NCI-H2196 (cell line): Measurements from ENCODE around the gene GAL3ST1.
"Not testable (repeated sequence)": the region's sequence is repeated elsewhere in the genome, so short reads cannot be mapped to it uniquely, and the experiment has no call there.

Experiments used
- DNase-seq: peaks from one replicate; lab custom pipeline; 2025; ENCODE audit not compliant: unreplicated experiment; lab: John Stamatoyannopoulos, UW

The GAL3ST1 gene, protein sequence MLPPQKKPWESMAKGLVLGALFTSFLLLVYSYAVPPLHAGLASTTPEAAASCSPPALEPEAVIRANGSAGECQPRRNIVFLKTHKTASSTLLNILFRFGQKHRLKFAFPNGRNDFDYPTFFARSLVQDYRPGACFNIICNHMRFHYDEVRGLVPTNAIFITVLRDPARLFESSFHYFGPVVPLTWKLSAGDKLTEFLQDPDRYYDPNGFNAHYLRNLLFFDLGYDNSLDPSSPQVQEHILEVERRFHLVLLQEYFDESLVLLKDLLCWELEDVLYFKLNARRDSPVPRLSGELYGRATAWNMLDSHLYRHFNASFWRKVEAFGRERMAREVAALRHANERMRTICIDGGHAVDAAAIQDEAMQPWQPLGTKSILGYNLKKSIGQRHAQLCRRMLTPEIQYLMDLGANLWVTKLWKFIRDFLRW

DNA sequence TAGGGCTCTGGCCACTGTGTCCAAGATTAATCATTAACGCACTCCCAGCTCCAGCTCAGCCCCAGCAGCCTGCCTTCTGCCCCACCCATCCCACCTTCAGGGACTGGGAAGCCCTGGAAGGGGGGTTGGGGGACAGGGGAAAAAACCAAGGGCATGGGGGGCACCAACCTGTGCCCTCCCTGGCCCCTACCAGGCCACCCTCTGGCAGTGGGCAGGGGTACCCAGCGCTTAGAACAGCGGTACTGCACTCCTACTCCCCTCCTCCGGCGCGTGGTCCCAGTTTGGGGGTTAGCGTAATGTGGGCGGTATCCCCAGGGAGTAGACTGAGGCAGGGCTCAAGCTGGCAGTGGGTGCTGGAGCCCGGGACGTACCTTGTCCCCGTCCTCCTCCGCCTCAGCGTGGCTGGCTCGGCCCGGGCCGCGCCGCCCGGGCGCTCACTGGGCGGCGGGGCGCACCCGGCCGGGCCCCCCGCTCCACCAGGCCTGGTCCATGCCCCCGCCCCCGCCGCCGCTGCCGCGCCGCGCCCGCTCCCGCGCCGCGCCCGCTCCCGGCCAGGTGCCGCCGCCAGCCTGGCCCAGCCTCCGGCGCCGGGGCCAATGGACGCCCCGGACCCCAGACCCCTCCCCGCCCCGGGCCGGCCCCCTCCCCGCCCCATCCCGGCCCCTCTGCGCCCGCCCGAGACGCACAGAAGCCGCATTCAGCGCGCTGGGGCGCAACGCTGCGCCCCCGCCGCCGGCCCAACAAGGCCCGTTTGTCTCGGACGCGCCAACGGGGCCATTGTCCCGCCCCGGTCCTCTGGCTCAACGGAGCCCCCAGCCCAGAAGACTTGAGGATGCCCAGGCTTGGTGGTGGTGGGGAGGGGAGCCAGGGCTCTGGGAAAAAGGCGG lies at the start of gene GAL3ST1:
Gene GAL3ST1 (minus strand): TSS at position 571 of the 887 bp plus-strand sequence. CDS start 17,273 bp downstream, outside the sequence.
- no peak for DNase-seq

DNA sequence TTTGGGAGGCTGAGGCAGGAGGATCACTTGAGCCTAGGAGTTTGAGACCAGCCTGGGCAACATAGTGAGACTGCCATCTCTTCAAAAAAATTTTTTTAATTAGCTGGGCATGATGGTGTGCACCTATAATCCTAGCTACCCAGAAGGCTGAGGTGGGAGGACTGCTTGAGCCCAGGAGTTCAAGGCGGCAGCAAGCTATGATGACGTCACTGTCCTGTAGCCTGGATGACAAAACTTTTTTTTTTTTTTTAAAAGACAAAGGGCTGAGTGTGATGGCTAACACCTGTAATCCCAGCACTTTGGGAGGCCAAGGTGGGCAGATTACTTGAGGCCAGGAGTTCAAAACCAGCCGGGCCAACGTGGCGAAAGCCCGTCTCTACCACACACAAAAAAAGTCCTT lies 45.4 kb upstream of the GAL3ST1 start:
- DNase-seq: not testable (repeated sequence)

DNA sequence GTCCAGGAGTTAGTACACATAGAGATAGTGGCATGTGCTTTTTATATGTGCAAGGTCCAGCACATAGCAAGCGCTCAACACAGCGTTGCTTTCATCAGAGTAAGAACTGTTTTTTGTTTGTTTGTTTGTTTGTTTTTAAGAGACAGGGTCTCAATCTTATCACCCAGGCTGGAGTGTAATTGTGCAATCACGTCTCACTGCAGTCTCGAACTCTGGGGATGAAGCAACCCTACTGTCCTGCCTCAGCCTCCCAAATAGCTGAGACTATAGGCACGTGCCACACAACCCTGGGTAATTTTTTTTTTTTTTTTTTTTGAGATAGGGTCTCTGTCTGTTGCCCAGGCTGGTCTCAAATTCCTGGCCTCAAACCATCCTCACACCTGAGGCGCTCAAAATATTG lies 43.4 kb upstream of the GAL3ST1 start:
- DNase-seq: no peak

DNA sequence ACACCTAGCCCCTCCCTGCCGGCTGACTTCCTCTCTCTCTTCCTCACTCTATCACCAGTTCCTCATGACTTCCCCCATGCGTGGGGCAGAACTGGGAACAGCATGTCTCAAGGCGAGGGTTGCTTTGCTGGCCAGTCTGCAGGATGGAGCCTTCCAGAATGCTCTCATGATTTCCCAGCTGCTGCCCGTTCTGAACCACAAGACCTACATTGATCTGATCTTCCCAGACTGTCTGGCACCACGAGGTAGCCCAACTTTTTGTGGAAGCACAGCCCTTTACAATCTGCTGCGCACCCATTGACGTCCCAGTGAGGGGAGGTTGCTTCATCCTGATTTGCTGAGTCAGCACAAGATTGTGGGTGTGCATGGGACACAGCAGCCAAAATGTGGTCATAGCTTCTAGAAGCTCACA lies 41.1 kb upstream of the GAL3ST1 start:
- DNase-seq: no peak

- no peak for DNase-seq
These were observed 40.4 kb upstream of the GAL3ST1 start for GRCh38 chr22:30614879-30615278.

DNA sequence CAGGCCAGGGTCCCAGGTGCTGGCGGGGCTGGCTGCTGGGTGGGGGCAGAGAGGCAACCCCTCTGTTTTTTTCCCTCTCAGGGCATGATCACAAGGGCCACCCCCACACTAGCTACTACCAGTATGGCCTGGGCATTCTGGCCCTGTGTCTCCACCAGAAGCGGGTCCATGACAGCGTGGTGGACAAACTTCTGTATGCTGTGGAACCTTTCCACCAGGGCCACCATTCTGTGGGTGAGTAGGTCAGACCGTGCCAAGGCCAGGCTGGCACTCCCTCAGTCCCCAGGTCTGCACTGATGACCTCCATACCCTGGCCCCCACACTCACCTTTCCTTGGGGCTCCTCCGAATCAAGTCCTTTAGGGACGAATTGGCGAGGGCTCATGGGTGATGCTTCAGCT lies 39.8 kb upstream of the GAL3ST1 start:
- no peak for DNase-seq

DNA sequence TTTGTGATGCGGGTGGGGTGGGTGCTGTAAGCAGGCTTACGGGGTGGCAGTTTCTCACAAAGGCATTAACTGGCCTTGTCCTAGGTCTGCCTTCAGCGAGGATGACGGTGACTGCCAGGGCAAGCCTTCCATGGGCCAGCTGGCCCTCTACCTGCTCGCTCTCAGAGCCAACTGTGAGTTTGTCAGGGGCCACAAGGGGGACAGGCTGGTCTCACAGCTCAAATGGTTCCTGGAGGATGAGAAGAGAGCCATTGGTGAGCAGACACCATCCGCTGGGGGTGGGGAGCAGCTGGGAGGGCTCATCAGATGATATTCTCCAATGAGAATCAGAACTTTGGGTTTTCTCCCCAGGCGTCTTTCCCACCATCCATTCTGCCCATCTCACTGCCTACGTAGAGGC lies 38.3 kb upstream of the GAL3ST1 start:
- no peak for DNase-seq

GRCh38 chr22:30611197-30611596 lies 36.7 kb upstream of the GAL3ST1 start:
- no peak for DNase-seq

GRCh38 chr22:30610299-30610698 lies 35.8 kb upstream of the GAL3ST1 start:
- DNase-seq: no peak

DNA sequence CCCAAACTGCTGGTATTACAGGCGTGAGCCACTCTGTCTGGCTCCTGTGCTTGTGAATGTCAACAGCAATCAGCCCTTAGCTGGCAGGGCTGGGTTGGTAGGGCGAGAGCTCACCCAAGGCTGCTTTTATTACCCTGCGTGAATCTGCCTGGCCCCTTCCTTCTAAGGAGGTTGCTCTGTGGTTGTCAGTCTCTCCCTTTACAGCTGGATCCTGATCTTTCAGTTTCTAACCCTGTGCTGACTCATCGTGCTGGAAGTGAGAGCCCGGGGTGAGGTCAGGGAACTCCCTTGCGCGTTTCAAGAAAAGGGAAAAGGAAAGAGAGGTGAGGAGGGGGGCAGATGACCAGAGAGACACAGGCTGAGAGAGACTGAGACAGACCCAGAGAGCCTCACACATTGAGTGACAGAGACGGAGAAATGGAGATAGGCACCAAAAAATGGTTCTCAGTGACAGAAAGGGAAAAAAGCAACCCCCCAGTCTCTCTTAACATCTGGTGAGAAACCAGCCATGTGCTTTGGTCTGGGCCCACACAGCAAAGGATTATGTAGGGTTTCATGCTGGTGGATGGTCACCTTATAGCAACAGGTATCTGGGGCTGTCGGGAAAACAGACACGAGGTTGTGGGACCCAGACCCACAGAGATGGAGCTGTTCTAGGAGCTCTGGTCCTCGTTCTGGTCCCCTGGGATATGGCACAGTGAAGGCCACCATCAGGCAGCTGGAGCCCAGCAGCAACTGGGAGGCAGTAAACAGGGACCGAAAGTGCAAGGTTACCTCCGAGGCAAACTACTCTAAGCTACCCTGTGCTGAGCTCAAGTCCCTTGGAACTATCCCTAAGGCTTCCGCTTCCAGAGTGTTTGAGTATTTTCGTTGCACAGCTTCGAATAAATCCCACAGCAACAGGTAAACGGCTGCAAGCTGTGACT lies 35.1 kb upstream of the GAL3ST1 start:
- DNase-seq: no peak

GRCh38 chr22:30607939-30608338 lies 33.5 kb upstream of the GAL3ST1 start:
- no peak for DNase-seq

DNA sequence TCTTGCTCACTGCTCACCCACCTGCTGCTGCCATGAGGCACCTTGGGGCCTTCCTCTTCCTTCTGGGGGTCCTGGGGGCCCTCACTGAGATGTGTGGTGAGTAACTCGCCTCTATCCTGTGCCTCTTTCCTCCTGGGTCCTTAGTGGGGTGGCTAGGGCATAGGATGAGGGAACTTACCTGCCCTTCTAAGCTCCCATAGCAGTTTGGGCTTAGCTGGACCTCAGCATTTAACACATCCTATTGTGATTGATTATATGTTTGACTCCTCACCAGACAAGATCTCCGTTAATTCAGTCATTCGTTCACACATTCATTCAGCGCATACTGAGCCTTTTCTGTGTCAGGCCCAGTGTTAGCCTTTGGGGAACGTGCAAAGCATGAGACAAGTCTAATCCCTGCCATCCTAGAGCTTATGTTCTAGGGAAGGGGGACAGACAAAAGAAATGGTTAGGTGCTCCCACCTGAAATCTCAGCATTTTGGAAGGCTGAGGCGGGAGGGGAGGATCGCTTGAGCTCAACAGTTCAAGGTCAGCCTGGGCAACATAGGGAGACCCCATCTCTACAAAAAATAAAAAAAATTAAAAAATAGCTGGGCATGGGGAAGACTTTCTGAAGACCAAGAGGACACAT lies 33.0 kb upstream of the GAL3ST1 start:
- no peak for DNase-seq

DNA sequence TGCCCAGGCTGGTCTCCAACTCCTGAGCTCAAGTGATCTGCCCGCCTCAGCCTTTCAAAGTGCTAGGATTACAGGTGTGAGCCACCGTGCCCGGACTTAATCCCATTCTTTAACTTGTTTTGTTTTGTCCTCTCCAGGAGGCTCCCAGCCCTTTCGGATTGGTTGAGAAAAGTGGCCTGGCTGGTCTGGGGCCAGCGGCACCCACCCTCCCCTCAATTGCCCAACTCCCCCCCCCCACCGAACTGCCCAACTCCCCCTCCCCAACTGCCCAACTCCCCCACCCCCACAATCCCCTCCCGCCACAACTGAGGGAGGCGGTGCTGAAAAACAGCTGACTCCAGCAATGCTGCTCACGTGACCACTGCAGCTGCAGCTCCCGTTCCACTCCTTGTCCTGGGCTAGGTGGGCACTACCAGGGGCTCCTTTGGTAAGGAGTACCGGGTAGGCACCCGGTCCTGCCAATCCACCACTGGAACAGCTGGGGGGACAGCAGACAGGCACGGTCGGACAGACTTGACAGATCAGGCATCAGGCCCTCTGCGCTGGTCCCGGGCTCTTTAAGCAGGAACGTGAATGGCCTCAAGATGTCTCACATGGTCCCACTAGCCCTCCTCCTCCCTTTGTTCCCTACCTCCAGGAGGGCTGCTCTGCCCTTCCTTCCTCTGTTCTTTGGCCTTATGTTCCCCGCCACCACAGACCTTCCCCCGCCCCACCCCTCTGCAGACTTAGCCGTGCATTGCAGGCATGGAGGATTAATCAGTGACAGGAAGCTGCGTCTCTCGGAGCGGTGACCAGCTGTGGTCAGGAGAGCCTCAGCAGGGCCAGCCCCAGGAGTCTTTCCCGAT lies 32.2 kb upstream of the GAL3ST1 start, which contains the start of gene TCN2:
Gene TCN2 (plus strand): TSS at position 720 of the 845 bp plus-strand sequence. CDS start 158 bp downstream, outside the sequence.
- peak; percentile 40 for DNase-seq

- peak; percentile 28 for DNase-seq
These were observed 31.1 kb upstream of the GAL3ST1 start for GRCh38 chr22:30605449-30606110.

DNA sequence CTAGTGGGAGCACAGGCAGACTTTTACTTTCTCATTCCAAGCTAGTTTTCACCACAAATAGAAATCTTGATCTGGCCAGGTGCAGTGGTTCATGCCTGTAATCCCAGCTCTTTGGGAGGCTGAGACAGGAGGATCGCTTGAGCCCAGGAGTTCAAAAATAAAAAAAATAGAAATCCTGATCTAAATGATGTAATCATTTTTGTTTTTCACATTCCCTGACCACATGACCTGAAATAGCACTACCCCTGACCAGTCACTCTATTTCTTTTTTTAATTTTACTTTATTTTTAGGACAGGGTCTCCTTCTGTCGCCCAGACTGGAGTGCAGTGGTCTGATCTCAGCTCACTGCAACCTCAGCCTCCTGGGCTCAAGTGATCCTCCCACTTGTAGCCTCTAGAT lies 30.3 kb upstream of the GAL3ST1 start:
- DNase-seq: no peak

DNA sequence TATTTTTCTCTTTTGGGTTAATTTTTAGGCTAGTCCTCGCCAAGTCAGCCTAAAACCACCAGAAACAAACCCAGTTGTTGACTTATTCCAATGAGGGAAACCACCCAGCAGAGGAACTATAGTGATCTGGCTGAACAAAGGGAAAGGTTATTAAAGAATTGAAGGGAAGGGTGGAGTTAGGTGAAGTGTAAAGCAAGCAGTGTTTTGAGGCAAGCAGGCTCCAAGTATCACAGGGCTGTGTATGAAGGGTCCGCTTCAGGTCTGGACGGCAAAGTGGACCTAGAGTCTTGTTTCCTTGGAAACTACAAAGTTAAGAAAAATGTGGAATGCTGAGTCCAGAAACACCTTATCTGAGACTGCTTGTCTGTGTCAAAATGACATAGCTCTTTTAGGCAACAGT lies 29.3 kb upstream of the GAL3ST1 start:
- no peak for DNase-seq

DNA sequence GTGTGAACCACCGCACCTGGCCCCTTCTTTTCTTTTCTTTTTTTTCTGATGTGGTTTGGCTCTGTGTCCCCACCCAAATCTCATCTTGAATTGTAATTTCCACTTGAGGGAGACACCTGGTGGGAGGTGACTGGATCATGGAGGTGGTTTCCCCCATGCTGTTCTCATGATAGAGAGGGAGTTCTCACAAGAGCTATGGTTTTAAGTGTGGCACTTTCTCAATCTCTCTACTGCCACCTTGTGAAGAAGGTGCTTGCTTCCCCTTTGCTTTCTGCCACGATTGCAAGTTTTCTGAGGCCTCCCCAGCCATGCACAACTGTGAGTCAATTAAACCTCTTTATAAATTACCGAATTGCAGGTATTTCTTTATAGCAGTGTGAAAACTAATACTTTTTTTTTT lies 27.6 kb upstream of the GAL3ST1 start:
- peak; percentile 11 for DNase-seq

GRCh38 chr22:30601464-30601863 lies 27.0 kb upstream of the GAL3ST1 start:
- no peak for DNase-seq

- no peak for DNase-seq
These were observed 26.5 kb upstream of the GAL3ST1 start for GRCh38 chr22:30600921-30601320.
